GM12891 (cell line): ENCODE data around the gene STOX2.

Experiments
- DNase-seq: peaks from one replicate; pipeline ENCODE4 v3.0.0; 2011; ENCODE audit warnings: low spot score; ENCODE audit not compliant: insufficient read length
- FAIRE-seq: peaks from 2 replicates; lab custom pipeline; 2011; peaks lifted over from hg19 to GRCh38; lab: Jason Lieb, UNC
- PAX5 ChIP-seq: IDR thresholded peaks from 2 replicates; pipeline ENCODE4 v1.6.1; 2011; ENCODE audit warnings: low read length, moderate library complexity, mild to moderate bottlenecking; ENCODE audit not compliant: insufficient read depth, severe bottlenecking
- POLR2A ChIP-seq: IDR thresholded peaks from 2 replicates; pipeline ENCODE4 v1.6.1; 2011; ENCODE audit warnings: low read depth, low read length, control low read depth
- POLR2AphosphoS5 ChIP-seq: IDR thresholded peaks from 2 replicates; pipeline ENCODE4 v1.6.1; 2011; ENCODE audit warnings: low read depth, low read length, control low read depth
- POU2F2 ChIP-seq: IDR thresholded peaks from 2 replicates; pipeline ENCODE4 v1.6.1; 2011; ENCODE audit warnings: low read depth, mild to moderate bottlenecking, control low read depth, low read length, moderate library complexity
- SPI1 ChIP-seq: IDR thresholded peaks from 2 replicates; pipeline ENCODE4 v1.6.1; 2011; ENCODE audit warnings: low read depth, low read length, control low read depth
- TAF1 ChIP-seq: IDR thresholded peaks from 2 replicates; pipeline ENCODE4 v1.6.1; 2011; ENCODE audit warnings: low read depth, low read length, control low read depth

Gene STOX2

GRCh38 chr4:183977707-183978106 lies 72.6 kb downstream of the STOX2 start:
- no peak for DNase-seq
- no peak for FAIRE-seq
- no peak for TF ChIP-seq POLR2A
- TF ChIP-seq POLR2AphosphoS5: no peak
- TF ChIP-seq PAX5: no peak

GRCh38 chr4:183984566-183984965 lies 79.5 kb downstream of the STOX2 start:
- no peak for FAIRE-seq

GRCh38 chr4:183985786-183986185 lies 80.7 kb downstream of the STOX2 start:
- DNase-seq: no peak
- no peak for FAIRE-seq
- TF ChIP-seq TAF1 (no peak), POU2F2 (no peak), POLR2AphosphoS5 (no peak), PAX5 (no peak), POLR2A (no peak), SPI1 (no peak)

More at GRCh38 chr4:183984566-183984965, 79.5 kb downstream of the STOX2 start:
- TF ChIP-seq POLR2A (no peak), POU2F2 (no peak), TAF1 (no peak), POLR2AphosphoS5 (no peak), SPI1 (no peak), PAX5 (no peak)
- DNase-seq: no peak

- no peak for FAIRE-seq
- TF ChIP-seq POU2F2 (no peak), POLR2AphosphoS5 (no peak), TAF1 (no peak), SPI1 (no peak), PAX5 (no peak), POLR2A (no peak)
Measured at GRCh38 chr4:183986291-183986970, 81.3 kb downstream of the STOX2 start.

GRCh38 chr4:183986971-183987946 lies 82.2 kb downstream of the STOX2 start:
- DNase-seq (no peak), FAIRE-seq (no peak)
- no peak for TF ChIP-seq TAF1
- TF ChIP-seq POLR2AphosphoS5: no peak
- TF ChIP-seq PAX5: no peak
- no peak for TF ChIP-seq POU2F2
- no peak for TF ChIP-seq SPI1
- no peak for TF ChIP-seq POLR2A

More at GRCh38 chr4:183986291-183986970, 81.3 kb downstream of the STOX2 start:
- no peak for DNase-seq

- no peak for DNase-seq
- no peak for FAIRE-seq
- TF ChIP-seq POLR2A (no peak), TAF1 (no peak), SPI1 (no peak), POLR2AphosphoS5 (no peak), PAX5 (no peak), POU2F2 (no peak)
Measured at GRCh38 chr4:183987987-183988392, 82.9 kb downstream of the STOX2 start.

GRCh38 chr4:183988874-183989273 lies 83.8 kb downstream of the STOX2 start:
- no peak for TF ChIP-seq SPI1
- no peak for TF ChIP-seq POLR2A
- no peak for TF ChIP-seq TAF1
- no peak for TF ChIP-seq POLR2AphosphoS5
- TF ChIP-seq PAX5: no peak
- no peak for TF ChIP-seq POU2F2
- FAIRE-seq (no peak), DNase-seq (no peak)

GRCh38 chr4:183989461-183989860 lies 84.4 kb downstream of the STOX2 start:
- TF ChIP-seq POLR2AphosphoS5: no peak
- TF ChIP-seq PAX5: no peak
- TF ChIP-seq TAF1: no peak
- no peak for TF ChIP-seq POLR2A
- no peak for TF ChIP-seq POU2F2
- TF ChIP-seq SPI1: no peak
- FAIRE-seq (no peak), DNase-seq (no peak)

- FAIRE-seq: no peak
- no peak for TF ChIP-seq TAF1
- no peak for TF ChIP-seq POLR2A
- TF ChIP-seq SPI1: no peak
- TF ChIP-seq PAX5: no peak
- no peak for TF ChIP-seq POLR2AphosphoS5
- no peak for TF ChIP-seq POU2F2
- no peak for DNase-seq
Measured at GRCh38 chr4:183989931-183990330, 84.8 kb downstream of the STOX2 start.
